IPS-20b (cell line): Measurements from ENCODE around the gene ELP2.
"Not testable (repeated sequence)": the region's sequence is repeated elsewhere in the genome, so short reads cannot be mapped to it uniquely, and the experiment has no call there.

Source experiments
- H3K27ac ChIP-seq: one replicate; pipeline ENCODE4 v1.5.1; 2013; ENCODE audit warnings: low read length
- H3K27me3 ChIP-seq: 2 replicates; pipeline ENCODE4 v1.6.1; 2013; ENCODE audit warnings: mild to moderate bottlenecking, low read length, inconsistent platforms; ENCODE audit not compliant: insufficient read depth
- H3K36me3 ChIP-seq: 2 replicates; pipeline ENCODE4 v1.6.1; 2013; ENCODE audit warnings: low read depth, mild to moderate bottlenecking, inconsistent platforms, low read length, moderate library complexity; ENCODE audit not compliant: insufficient read depth
- H3K4me1 ChIP-seq: 2 replicates; pipeline ENCODE4 v1.6.1; 2013; ENCODE audit warnings: mild to moderate bottlenecking, control low read depth, inconsistent platforms, low read length, moderate library complexity; ENCODE audit not compliant: insufficient read depth
- H3K4me3 ChIP-seq: 2 replicates; pipeline ENCODE4 v1.5.1; 2013; ENCODE audit warnings: mild to moderate bottlenecking, low read length, inconsistent platforms
- H3K9ac ChIP-seq: 2 replicates; pipeline ENCODE4 v1.6.1; 2013; ENCODE audit warnings: low read depth, mild to moderate bottlenecking, inconsistent platforms, low read length, moderate library complexity
- H3K9me3 ChIP-seq: 2 replicates; pipeline ENCODE4 v1.6.1; 2013; ENCODE audit warnings: mild to moderate bottlenecking, low read depth, low read length, inconsistent platforms; ENCODE audit not compliant: insufficient read depth

Gene ELP2

GRCh38 chr18:36194600-36195315 is 65.1 kb downstream of the ELP2 start:
- Histone ChIP-seq H3K4me3 (no peak overlapping the region), H3K4me1 (no peaks in the 10 kb centered on the region), H3K27me3 (no peaks in the 10 kb centered on the region), H3K36me3 (no peaks in the 10 kb centered on the region), H3K9me3 (no peaks in the 10 kb centered on the region), H3K9ac (no peak overlapping the region), H3K27ac (no peak overlapping the region)

GRCh38 chr18:36195427-36196122 is 65.9 kb downstream of the ELP2 start:
- H3K4me3 ChIP-seq: no peak overlapping the region
- H3K36me3 ChIP-seq: no peaks in the 10 kb centered on the region
- no peaks in the 10 kb centered on the region for H3K9me3 ChIP-seq
- no peaks in the 10 kb centered on the region for H3K27me3 ChIP-seq
- no peak overlapping the region for H3K27ac ChIP-seq
- H3K4me1 ChIP-seq: no peaks in the 10 kb centered on the region
- no peak overlapping the region for H3K9ac ChIP-seq

GRCh38 chr18:36196238-36196995 is 66.7 kb downstream of the ELP2 start:
- H3K4me1 ChIP-seq: no peaks in the 10 kb centered on the region
- no peak overlapping the region for H3K27ac ChIP-seq
- H3K4me3 ChIP-seq: no peak overlapping the region
- H3K36me3 ChIP-seq: no peaks in the 10 kb centered on the region
- no peaks in the 10 kb centered on the region for H3K27me3 ChIP-seq
- H3K9ac ChIP-seq: no peak overlapping the region
- no peaks in the 10 kb centered on the region for H3K9me3 ChIP-seq

GRCh38 chr18:36197511-36198166 is 67.9 kb downstream of the ELP2 start:
- Histone ChIP-seq H3K4me1 (no peaks in the 10 kb centered on the region), H3K9me3 (no peaks in the 10 kb centered on the region), H3K27ac (no peak overlapping the region), H3K9ac (no peak overlapping the region), H3K4me3 (no peak overlapping the region), H3K27me3 (no peaks in the 10 kb centered on the region), H3K36me3 (no peaks in the 10 kb centered on the region)

GRCh38 chr18:36199691-36200295 is 70.1 kb downstream of the ELP2 start:
- Histone ChIP-seq H3K4me3 (no peak overlapping the region), H3K27ac (no peak overlapping the region), H3K4me1 (no peaks in the 10 kb centered on the region)

GRCh38 chr18:36200354-36200771 is 70.7 kb downstream of the ELP2 start:
- Histone ChIP-seq H3K9me3 (no peaks in the 10 kb centered on the region), H3K36me3 (no peaks in the 10 kb centered on the region), H3K4me3 (no peak overlapping the region), H3K27me3 (no peaks in the 10 kb centered on the region), H3K9ac (no peak overlapping the region), H3K4me1 (no peaks in the 10 kb centered on the region), H3K27ac (no peak overlapping the region)

More at GRCh38 chr18:36199691-36200295, 70.1 kb downstream of the ELP2 start:
- no peaks in the 10 kb centered on the region for H3K36me3 ChIP-seq
- no peaks in the 10 kb centered on the region for H3K27me3 ChIP-seq
- H3K9ac ChIP-seq: no peak overlapping the region
- H3K9me3 ChIP-seq: no peaks in the 10 kb centered on the region

GRCh38 chr18:36201765-36202164 is 72.1 kb downstream of the ELP2 start:
- no peaks in the 10 kb centered on the region for H3K4me1 ChIP-seq
- H3K27me3 ChIP-seq: no peaks in the 10 kb centered on the region
- H3K9ac ChIP-seq: no peak overlapping the region
- no peaks in the 10 kb centered on the region for H3K36me3 ChIP-seq
- H3K27ac ChIP-seq: no peak overlapping the region
- H3K4me3 ChIP-seq: no peak overlapping the region
- H3K9me3 ChIP-seq: no peaks in the 10 kb centered on the region

- Histone ChIP-seq H3K9me3 (no peaks in the 10 kb centered on the region), H3K27me3 (no peaks in the 10 kb centered on the region), H3K4me3 (no peak overlapping the region), H3K9ac (no peak overlapping the region), H3K36me3 (no peaks in the 10 kb centered on the region), H3K4me1 (no peaks in the 10 kb centered on the region), H3K27ac (no peak overlapping the region)
Observed at GRCh38 chr18:36203360-36203895, 73.7 kb downstream of the ELP2 start.

GRCh38 chr18:36205166-36205565 is 75.5 kb downstream of the ELP2 start:
- Histone ChIP-seq H3K27ac (no peak overlapping the region), H3K4me1 (no peaks in the 10 kb centered on the region), H3K27me3 (no peaks in the 10 kb centered on the region), H3K36me3 (no peaks in the 10 kb centered on the region), H3K4me3 (no peak overlapping the region), H3K9ac (no peak overlapping the region), H3K9me3 (no peaks in the 10 kb centered on the region)

GRCh38 chr18:36207303-36207702 is 77.6 kb downstream of the ELP2 start:
- Histone ChIP-seq H3K9me3 (no peaks in the 10 kb centered on the region), H3K4me3 (no peak overlapping the region), H3K27me3 (no peaks in the 10 kb centered on the region), H3K4me1 (no peaks in the 10 kb centered on the region), H3K36me3 (no peaks in the 10 kb centered on the region), H3K27ac (no peak overlapping the region), H3K9ac (no peak overlapping the region)

- not testable (repeated sequence) for H3K27me3 ChIP-seq, H3K4me3 ChIP-seq, H3K36me3 ChIP-seq, H3K9ac ChIP-seq, H3K27ac ChIP-seq, H3K9me3 ChIP-seq, H3K4me1 ChIP-seq
Observed at GRCh38 chr18:36207969-36208368, 78.3 kb downstream of the ELP2 start.
